NK-92 (cell line): ENCODE data around the gene JMY.
"Not testable (repeated sequence)": the region's sequence is repeated elsewhere in the genome, so short reads cannot be mapped to it uniquely, and the experiment has no call there.

Experiments
- DNase-seq: peaks from one replicate; lab custom pipeline; 2025; ENCODE audit not compliant: unreplicated experiment; lab: John Stamatoyannopoulos, UW

JMY gene

GRCh38 chr5:79236362-79236969 lies 535 bp downstream of the JMY start:
- DNase-seq: no peak

DNA sequence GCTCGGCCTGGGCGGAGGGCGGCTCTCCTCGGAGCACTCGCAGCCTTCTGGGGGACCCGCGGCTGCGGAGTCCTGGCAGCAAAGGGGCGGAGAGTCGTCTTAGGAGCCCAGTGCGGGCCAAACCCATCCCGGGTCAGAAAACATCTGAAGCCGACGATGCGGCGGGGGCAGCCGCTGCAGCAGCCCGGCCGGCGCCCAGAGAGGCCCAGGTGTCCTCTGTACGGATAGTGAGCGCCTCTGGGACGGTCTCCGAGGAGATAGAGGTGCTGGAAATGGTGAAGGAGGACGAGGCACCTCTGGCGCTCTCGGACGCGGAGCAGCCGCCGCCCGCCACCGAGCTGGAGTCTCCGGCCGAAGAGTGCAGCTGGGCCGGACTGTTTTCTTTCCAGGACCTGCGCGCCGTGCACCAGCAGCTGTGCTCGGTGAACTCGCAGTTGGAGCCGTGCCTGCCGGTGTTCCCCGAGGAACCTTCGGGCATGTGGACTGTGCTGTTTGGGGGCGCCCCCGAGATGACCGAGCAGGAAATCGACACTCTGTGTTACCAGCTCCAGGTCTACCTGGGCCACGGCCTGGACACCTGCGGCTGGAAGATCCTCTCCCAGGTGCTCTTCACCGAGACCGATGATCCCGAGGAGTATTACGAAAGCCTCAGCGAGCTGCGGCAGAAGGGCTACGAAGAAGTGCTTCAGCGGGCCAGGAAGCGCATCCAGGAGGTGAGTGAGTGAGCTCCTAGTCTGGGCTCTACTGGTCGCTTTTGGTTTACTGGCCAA lies 1.2 kb downstream of the JMY start:
- no peak for DNase-seq

GRCh38 chr5:79237740-79238560 lies 2.0 kb downstream of the JMY start:
- no peak for DNase-seq

DNA sequence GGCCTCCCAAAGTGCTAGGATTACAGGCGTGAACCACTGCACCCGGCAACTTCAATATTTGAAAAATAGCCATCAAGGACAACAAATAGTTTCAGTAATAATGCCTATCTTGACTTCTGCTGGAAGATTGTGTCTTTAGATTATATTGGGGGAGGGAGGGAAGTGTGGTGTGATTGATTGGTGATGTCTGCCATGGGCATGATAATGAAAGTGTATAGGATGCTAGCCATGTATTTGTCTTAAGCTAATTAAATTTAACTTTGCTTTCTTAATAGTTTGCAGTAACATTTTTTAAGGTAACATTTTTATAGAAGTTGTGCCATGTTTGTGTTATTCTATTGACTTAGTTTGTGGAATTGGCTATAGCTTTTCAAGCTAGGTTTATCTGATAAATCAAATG lies 4.6 kb downstream of the JMY start:
- DNase-seq: no peak

DNA sequence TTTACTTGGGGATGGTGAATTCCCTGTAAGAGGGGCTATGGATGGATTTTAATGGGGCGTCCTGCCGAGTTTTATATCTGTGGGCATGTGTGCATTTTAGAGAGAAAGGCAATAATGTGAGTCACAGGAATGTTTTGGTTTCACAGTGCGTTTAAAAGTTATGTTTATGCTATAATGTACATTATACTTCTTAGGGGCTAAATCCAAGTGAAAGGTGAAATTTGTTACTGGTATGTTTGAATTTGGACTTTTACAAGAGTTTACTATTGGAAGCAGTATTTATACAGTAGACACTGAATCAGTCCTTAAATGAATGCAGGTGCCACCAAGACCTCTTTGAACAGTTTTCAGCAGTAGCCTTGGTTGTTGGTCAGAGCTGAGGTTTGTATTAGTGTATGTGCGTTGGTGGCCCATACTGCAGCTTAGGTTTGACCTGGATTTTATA lies 5.6 kb downstream of the JMY start:
- no peak for DNase-seq

DNA sequence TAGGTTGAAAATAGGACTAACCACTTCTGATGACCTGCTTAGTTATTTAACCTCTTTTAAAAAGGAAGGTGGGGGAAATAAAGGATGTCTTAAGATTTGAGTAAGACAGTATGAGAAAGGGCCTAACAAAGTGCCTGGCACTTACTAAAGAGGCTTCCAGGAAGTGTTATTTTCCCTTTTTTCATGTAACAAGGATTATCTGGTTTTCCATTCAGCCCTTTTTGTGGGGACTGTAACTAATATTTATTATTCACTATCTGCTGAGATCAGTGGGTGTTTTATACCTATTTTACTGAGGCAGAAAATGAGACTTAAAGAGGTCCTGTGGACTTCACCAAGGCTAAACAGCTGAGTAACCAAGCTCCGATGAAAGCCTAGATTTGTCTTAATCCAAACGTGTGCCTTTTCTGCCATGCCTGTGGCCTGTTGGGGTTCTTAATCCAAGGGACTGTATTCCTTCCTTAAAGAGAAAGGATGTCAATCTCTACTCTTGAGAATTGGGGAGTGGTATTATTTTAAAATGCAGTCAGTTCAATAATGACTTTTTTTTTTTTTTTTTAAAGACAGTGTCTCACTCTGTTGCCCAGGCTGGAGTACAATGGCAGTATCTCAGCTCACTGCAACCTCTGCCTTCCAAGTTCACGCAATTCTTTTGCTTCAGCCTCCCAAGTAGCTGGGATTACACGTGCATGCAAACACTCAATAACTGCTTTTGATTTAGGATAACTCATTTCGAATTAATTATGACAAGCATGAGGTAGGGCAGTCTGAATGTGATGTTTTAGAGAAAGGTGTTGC lies 6.5 kb downstream of the JMY start:
- DNase-seq: no peak

DNA sequence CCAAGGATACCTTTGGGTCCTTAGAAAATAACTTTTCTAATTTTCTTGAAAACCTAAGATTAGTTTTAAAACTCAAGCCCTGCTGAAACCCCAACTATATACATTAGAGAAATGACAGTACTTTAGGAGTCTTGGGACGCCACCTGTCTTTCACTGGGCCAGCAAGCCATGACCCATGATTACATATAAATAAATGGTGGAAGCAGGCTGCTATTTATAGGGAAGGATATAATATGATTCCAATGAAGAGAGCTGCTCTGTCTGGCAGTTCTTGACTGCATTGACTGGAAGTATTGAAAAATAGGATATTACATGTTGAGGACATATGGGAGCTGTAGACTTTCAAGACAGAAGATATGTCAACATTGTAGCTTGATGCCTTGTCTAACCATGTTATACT lies 7.3 kb downstream of the JMY start:
- DNase-seq: no peak

DNA sequence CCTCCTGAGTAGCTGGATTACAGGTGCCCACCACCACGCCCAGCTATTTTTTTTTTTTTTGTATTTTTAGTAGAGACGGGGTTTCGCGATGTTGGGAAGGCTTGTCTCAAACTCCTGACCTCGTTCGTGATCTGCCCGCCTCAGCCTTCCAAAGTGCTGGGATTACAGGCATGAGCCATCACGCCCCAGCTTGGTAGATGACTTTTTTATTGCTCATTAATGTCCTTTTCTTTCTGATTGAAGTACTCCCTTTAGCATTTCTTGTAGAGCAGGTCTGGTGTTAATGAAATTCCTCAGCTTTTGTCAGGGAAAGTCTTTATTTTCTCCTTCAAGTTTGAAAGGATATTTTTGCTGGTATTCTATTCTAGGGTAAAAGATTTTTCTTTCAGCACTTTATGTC lies 18.1 kb downstream of the JMY start:
- not testable (repeated sequence) for DNase-seq

- DNase-seq: no peak
Observed at GRCh38 chr5:79255786-79256557, 20.0 kb downstream of the JMY start.

- no peak for DNase-seq
Observed at GRCh38 chr5:79256563-79256962, 20.6 kb downstream of the JMY start.

GRCh38 chr5:79257314-79257713 lies 21.4 kb downstream of the JMY start:
- DNase-seq: no peak

DNA sequence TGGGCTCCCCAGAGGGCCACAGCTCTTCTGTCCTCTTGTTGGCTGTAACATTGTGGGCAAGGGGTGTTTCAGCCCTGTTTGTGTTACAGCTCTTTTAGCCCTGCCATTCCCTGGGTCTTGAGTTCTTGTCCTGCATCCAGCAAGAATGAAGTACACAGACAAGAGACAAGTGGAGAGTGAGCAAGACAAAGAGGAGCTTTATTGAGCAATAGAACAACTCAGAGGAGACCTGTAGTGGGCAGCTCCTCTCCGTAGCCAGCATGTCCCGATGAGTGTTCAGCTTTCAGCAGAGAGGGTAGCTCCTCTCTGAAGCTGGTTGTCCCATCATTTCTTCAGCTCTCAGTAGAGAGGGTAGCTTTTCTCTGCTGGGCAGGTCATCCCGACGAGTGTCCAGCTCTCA lies 22.9 kb downstream of the JMY start:
- DNase-seq: no peak

- no peak for DNase-seq
Observed at GRCh38 chr5:79259383-79259782, 23.5 kb downstream of the JMY start.

- no peak for DNase-seq
Observed at GRCh38 chr5:79259810-79260209, 23.9 kb downstream of the JMY start.

DNA sequence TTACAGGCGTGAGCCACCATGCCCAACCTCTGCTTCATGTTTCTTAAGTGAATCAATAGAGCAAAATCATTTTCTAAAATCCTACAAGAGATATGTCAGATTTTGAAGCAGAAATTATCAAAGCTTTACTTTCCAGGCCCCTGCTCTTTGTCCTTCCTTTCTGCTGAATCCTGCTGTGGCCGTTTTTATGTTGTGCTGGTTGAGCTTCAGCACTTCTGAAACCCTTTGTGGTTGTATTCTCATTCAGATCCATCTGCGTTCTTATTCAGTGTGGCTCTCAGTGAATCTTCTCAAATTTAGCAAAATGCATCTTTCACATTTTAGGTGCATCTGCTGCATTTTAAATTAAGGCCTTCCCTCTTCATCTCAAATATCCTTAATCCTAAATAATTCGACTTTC lies 26.0 kb downstream of the JMY start:
- DNase-seq: no peak

- DNase-seq: no peak
Observed at GRCh38 chr5:79263290-79263689, 27.4 kb downstream of the JMY start.

DNA sequence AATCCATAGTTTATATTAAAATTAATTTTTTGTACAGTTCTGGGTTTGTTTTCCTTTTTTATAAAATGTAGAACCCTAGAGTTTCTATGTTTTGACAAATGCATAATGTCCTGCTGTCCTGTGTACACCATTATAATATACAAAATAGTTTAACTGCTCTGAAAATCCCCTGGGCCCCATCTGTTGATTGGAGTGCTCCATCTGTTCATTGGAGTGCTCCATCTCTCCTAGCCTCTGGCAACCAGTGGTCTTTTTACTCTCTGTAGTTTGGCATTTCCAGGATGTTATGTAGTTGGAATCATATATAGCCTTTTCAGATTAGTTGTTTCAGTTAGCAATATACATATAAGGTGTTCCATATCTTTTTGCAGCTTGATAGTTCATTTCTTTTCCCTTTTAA lies 31.2 kb downstream of the JMY start:
- DNase-seq: no peak

DNA sequence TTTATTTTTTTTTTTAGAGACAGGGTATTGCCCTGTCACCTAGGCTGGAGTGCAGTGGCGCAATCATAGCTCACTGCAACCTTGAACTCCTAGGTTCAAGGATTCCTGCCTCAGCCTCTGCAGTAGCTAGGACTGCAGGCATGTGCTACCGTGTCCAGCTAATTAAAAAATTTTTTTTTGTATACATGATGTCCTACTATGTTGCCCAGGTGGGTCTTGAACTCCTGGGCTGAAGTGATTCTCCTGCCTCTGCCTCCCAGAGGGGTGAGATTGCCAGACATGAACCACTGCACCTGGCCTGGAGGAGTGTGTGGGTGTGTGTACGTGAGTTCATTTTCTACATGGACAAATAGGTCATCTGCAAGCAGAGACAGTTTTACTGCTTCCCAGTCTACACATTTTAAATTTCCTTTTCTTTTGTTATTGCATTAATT lies 33.8 kb downstream of the JMY start:
- DNase-seq: no peak

GRCh38 chr5:79273341-79273740 lies 37.4 kb downstream of the JMY start:
- DNase-seq: no peak

GRCh38 chr5:79284846-79285245 lies 48.9 kb downstream of the JMY start:
- DNase-seq: no peak
